Astrocyte (in vitro differentiated cells and primary cell): Measurements from ENCODE around the gene OR5AR1.

Experiments used
- CTCF ChIP-seq: IDR thresholded peaks from 2 replicates; pipeline ENCODE4 v1.5.1; 2011; ENCODE audit warnings: low read depth, mild to moderate bottlenecking, inconsistent platforms, low read length, moderate library complexity; ENCODE audit not compliant: insufficient read depth
- EZH2 ChIP-seq: IDR thresholded peaks from 2 replicates; pipeline ENCODE4 v1.6.1; 2012; ENCODE audit warnings: mild to moderate bottlenecking, low read length, inconsistent platforms; ENCODE audit not compliant: insufficient read depth

GRCh38 chr11:56705784-56706396, 42.4 kb downstream of the OR5AR1 start:
- no peak for TF ChIP-seq CTCF
- TF ChIP-seq EZH2: no peak
